Activated CD4-positive, alpha-beta T cell treated with anti-CD3 and anti-CD28 coated beads, Interleukin-2, Interleukin-4, amounts not matched to agents 100 ng/mL and 50 ng/mL, durations not matched to agents 16 hours and 8 hours (primary cell): ENCODE data around the gene PEX19.

ENCODE experiments used
- DNase-seq: peaks from one replicate; pipeline ENCODE4 v3.0.0-alpha.2; 2020; ENCODE audit warnings: low spot score

The PEX19 gene

DNA sequence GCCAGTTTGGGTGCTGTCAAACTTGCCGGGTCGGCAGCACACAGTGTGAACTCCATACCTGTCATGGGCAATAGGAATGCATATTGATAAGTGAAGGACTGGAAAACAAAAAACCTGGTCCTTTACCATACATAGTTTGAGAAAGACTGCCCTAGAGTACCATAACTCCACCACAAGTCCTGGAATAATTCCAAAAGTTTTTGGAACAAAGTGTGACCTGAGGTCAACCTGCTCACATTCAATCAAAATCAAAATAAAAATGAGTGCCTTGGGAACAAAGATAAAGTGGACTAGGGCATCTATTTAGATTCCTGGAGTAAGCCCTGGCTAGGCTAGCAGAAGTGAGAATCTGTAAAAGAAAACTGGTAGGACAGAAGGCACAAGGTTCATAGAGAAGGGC lies 7.6 kb downstream of the PEX19 start:
- DNase-seq, result no peak

DNA sequence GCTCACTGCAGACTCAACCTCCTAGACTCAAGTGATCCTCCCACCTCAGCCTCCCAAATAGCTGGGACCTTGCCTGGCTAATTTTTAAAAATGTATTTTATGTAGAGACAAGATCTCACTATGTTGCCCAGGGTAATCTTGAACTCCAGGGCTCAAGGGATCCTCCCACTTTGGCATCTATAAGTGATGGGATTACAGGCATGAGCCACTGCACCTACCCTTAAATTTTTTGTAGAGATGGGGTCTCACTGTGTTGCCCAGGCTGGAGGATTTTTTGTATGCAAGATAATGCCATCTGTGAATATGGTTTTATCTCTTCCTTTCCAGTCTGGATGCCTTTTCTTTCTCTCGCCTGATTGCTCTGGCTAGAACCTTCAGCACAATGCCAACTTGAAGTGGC lies 13.9 kb downstream of the PEX19 start:
- DNase-seq, result no peak

DNA sequence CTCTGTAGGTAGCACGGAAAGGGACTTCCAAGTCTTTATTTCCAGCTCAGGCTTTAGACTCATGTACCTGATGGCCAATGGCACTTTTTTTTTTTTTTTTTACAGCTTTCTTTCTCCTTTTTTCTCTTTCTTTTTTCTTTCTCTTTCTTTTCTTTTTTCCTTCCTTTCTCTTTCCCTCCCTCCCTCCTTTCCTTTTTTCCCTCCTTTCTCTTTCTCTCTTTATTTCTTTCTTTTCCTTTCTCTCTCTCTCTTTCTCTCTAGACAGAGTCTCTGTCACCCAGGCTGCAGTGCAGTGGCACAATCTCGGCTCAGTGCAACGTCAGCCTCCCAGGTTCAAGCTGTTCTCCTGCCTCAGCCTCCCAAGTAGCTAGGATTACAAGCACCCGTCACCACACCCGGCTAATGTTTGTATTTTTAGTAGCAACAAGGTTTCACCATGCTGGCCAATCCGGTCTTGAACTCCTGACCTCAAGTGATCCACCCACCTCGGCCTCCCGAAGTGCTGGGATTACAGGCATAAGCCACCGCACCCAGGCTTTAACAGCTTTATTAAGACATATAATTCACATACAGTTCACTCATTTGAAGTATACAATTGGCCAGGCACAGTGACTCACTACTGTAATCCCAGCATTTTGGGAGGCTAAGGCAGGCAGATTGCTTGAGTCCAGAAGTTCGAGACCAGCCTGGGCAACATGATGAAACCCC lies 17.5 kb downstream of the PEX19 start:
- no peak for DNase-seq

DNA sequence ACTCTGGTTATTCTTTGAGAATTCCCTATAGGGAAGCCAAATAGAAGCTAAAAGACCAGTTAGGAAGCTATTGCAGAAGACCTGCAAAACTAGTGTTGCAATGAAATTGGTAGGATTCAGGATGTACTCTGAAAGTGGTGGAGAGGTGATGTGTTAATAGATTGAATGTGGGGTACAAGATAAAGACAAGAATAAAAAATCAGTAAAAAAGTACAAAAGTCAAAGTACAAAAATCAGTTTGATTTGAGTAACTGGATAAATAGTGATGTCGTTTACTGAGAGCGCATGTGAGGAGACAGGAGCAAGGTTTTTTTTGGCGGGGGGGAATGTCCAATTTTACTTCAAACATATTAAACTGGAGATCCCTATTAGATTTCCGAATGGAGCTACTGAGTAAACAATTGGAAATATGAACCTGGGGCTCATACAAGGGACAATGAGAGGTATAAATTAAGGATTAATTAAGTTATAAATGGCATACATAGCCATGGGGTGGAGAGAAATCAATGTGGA lies 20.1 kb downstream of the PEX19 start:
- no peak for DNase-seq

DNA sequence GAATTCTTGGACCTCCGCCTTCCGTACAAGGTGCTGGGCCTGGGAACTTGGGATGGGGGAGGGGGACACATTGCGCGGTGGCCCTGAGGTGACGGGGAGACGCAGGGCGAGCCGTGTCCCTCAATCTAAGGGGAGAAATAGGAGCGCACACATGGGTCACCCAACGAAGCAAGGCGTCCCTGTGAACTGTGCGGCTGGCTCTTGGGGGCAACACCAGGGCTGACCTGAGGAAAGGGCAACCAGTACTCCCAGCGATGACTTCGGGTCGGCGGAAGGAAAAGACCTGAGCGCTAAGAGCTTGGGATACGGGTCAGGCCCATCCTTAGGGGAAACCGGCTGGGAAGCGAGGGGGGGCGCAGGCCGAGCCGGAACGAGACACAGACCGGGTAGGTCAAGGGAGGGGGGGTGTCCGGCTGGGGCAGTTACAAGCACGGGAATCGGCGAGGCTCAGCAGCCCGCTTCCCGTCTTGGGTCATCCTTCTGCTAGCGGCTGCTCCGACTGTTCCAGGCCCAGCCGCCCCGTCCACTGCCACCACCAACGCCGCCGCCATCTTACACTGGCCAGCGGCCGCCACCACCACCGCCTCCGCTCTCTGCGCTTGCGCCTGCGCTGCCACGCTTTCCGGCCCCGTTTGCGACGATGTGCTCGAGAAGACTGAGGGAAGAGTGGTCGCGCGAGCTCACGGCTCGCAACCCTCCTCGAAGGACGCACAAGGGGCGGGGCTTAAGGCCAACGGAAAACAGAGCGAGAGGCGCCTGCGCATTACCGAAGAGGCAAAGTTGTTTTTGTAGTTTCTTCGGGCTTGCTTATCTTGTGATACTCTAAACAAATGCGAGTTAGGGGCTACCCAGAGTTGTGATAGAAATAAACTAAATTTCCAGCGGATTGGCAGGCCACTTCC lies 22.8 kb downstream of the PEX19 start, which contains the start of gene DCAF8:
DCAF8 (minus strand) TSS at position 657 of the 902 bp plus-strand sequence. CDS start 18,541 bp downstream, outside the sequence.
- DNase-seq, result peak; percentile 99

DNA sequence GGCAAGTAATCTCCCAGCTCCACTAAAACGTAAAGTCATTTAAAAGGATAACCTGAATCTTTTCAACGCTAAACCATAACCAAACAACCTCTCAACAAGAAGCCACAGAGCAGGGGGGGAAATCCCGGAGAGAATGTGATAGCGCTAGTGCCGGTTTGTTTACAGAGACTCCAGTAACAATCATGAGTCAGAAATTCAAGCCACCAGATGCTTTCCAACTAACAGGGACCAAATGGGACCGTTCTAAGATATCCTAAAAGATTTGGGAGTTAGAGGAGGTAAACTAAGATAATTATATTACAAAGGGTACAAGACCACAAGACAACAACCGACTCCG lies 23.4 kb downstream of the PEX19 start:
- peak; percentile 80 for DNase-seq

DNA sequence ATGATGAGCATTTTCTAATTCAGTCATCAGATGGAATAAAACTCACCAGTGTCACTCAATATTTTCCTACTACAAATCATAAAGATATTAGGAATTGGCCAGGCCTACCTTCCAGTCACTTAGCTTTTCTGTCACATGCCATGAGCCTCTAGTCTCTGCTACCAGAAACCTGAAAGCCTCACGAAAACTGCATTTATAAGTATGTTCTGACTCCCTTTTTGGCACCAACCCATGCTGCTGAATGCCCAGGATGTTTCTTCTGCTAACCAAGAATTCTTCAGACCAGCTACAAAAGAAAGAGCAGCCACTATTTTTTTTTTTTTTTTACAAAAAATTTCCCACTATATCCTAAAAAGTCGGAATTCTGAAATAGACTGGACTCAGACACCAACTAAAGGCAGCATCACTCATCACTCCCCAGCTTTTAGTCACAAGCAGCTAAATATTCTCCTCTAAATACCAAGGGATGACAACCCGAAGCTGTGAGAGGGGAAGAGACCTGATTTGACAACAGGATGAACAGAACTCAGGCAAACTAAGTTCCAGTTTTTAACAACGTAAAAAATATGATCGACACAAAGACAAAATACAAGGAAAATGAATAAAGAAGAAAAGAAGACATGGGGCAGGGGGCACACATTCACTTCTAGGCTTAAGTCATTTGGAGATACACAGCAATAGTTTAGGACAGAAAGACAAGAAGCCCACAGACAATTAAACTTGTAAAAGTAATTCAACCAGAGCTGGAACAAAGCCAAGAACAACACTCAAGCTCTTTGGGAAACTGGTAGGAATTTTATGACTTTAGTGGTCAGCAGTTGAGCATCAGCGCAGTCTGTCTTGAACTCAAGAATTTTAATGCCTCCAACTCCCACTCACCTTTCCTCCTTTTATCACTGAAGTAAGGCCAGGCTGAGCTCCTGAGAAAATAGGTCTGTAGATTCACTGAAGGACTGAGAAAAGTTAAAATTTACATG lies 24.2 kb downstream of the PEX19 start:
- DNase-seq, result no peak

DNA sequence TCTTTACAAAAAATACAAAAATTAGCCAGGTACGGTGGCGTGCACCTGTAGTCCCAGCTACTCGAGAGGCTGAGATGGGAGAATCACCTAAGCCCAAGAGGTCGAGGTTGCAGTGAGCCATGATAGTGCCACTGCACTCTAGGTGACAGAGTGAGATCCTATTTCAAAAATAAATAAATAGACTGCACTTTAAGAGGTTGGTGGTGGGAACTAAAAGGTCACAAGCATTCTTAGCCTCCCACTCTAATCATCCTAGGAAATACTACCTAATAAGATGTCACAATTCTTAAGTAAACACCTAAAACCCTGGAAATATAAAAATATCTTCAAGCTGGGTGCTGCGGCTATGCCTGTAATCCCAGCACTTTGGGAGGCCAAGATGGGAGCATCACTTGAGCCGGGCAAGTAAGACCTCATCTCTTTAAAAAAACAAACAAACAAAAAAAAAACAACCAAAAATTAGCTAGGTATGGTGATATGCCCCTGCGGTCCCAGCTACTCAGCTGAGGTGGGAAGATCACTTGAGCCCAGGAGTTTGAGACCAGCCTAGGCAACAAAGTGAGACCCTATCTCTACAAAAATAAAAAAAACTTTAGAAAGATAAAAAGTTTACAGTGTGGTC lies 26.6 kb downstream of the PEX19 start:
- no peak for DNase-seq

DNA sequence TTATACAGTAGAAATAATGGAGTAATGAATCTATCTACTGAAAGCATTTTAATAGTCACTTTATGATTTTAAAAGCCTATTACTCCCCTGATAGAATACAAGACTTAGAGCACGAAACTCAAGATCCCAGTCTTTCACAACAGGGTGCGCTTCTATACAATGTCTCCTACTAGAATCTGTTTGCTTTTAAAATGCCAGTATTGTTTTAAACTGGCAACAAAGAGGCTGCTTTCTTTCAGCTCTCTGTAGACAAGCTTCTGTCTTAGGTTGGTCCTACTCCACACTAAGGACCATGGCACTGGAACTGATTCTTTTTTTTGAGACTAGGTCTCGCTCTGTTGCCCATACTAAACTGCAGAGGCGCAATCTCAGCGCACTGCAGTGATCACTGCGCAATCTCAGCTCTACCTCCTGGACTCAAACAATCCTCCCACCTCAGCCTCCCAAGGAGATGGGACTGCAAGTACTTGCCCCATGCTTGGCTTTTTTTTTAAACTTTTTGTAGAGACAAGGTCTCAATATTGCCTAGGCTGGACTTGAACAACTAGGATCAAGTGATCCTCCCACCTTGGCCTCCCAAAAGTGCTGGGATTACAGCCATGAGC lies 27.4 kb downstream of the PEX19 start:
- DNase-seq, result no peak

DNA sequence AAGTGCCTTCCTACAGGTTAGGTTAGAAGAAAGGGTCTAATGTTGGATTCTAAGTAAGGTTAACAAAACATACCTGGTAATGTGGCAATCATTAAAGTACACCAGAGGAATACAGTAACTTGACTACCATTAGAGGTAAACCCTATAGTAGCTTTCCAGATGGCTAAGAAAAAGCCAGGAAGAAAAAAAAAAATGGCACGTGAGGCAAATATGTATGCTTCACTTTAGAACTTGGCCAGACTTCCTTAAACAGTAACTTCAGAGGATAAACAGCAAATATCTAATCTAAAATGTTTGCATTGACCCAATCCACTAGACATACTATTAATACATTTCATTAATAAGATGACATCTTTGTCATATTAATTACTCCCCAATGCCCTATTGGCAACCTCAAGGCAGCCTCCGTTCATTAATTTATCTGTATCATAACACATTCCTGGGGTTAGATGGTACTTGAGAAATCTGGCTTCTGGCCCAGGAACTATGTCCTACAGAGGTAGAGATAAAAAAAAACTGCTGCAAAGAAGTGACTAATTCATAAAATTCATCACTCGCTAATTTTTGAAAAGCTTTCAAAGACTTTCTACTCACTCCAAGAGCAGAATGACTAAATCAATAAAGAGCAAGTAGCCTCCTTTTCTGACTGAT lies 28.4 kb downstream of the PEX19 start:
- peak; percentile 27 for DNase-seq

DNA sequence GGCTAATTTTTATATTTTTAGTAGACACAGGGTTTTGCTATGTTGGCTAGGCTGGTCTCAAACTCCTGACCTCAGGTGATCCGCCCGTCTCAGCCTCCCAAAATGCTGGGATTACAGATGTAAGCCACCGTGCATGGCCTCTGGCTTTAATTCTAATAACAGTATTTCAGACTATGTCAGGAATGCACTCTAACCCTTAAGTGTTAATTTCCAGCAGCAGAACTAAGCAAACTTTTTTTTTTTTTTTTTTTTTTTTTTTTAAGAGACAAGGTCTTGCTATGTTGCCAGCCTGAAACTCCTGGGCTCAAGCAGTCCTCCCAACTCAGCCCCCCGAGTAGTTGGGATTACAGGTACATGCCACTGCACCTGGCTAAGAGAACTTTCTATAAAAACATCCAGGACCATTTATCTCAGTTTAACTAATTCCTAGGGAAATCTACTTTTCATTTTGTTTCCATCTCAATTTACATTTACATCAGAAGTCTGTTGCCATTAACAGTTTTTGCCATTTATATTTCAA lies 29.1 kb downstream of the PEX19 start:
- no peak for DNase-seq

DNA sequence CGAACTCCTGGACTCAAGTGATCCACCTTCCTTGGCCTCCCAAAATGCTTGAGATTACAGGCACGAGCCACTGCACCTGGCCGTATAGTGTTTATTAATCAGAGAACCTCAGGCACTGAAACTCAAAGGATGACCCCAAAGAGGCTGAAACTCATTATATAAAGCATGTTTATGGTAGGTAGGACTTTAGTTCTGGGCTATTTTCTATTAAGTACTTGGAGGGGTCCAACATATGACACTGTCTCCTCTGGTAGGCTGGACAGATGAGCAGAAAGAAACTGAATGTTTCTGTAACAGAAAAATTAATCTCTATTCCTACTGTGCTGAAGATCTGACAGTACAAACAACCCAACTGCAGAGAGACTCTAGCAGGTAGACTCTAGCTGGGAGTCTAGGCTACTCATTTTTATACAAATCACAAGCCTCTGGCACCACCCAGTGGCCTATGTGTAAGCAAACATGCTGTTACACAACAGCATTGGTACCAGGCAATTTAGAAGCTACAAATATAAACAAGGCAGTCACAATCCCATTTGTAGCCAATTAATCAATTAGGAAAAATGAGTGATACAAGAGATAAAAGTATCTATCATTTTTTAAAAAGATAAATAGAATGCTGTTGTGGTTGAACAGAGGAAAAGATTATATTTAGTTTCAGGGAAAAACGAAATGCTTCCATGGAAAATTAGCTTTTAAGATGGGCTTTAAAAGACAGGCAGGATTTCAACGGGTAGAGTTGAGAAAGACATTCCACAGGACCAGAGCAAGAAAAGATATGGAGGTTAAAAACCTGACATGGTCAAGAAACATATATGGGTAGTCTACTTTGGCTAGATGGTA lies 33.0 kb downstream of the PEX19 start:
- DNase-seq, result peak; percentile 55

DNA sequence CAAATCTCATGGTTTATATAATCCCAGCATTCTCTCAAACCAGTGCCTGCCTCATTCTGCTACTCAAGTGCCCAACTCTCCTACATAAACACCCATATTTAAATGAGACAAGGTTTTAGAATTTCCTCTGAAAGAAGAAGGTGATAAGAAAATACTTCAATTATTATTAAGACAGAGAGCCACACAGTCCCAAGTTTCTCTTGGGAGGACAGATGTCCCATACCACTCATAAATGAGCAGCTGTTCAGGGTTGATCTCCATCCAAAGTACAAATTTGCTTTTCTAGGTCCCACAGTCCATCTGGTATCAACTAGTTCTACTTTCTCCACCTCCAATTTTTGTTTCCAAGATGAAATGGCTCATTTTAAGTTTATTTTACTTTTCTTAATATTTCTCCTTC lies 33.9 kb downstream of the PEX19 start:
- DNase-seq, result no peak

DNA sequence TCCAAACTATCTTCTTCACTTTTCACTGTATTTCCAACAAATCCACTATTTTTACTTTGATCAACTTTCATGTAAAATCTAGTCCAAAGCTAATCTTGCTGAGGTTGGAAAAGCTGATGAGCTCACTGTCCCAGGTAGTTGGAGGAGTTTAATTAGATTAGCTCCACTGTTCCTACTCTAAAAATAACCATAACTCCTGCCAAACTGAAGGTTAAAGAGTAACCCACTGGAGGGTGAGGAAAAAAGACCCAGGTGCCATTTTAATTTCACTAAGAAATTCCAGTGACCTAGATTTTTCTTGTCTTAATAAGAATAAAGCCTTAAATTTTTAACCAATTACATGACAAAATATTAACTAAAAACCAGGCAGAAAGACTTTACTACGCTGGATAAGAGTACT lies 37.9 kb downstream of the PEX19 start:
- no peak for DNase-seq

DNA sequence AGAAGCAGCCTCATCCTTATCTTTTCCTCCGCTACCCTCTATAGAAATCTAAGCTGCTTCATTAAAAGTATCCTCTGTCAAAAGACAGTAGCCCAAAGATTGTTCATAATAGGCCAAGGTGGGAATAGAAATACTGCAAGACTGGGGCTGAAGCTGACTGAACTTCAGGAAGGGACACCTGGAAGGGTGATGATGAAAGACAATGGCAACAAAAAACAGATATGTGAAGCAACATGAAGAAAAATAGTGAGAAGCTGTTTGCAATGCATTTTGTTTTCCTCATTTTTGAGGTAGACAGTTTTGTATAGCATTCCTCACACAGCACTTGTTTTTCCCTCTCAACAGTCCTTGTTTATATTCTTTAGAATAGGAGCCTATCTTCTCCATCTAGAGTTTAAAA lies 39.5 kb downstream of the PEX19 start:
- DNase-seq, result no peak

DNA sequence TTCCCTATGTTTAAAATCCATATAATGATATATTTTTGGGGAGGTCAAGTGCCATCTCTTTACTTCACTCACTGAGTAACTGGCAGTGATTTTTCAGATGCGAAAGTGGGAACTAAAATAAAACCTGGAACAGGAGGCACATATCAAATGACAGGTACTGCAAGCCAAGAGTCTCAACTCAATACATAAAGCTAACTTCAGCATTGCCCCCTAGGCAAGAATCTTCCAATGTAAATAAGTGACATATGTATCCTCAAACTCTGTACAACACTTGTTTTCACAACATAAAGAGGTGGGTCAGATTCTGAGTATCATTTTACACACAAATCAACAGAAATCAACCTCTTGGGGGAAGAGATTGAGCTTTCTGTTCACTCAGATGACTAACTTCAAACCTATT lies 40.7 kb downstream of the PEX19 start:
- DNase-seq, result no peak

DNA sequence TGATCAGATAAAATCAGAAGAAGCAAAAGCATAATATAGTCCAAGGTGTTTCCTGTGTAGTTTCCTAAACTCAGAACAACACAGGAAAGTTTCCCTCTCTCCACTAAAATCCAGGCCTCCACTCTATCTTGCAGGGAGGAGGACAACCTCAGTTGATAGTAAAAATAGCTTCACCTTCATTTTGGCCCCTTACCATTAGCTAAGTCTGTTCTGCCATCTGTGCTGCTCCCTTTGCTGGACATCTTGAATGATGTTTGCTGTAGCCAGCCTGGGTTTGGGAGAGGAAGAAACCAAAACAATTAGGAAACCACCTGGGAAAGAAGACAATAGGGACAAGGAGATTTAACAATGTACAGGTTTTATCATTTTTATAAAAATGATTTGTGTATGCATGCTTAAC lies 41.2 kb downstream of the PEX19 start:
- no peak for DNase-seq

DNA sequence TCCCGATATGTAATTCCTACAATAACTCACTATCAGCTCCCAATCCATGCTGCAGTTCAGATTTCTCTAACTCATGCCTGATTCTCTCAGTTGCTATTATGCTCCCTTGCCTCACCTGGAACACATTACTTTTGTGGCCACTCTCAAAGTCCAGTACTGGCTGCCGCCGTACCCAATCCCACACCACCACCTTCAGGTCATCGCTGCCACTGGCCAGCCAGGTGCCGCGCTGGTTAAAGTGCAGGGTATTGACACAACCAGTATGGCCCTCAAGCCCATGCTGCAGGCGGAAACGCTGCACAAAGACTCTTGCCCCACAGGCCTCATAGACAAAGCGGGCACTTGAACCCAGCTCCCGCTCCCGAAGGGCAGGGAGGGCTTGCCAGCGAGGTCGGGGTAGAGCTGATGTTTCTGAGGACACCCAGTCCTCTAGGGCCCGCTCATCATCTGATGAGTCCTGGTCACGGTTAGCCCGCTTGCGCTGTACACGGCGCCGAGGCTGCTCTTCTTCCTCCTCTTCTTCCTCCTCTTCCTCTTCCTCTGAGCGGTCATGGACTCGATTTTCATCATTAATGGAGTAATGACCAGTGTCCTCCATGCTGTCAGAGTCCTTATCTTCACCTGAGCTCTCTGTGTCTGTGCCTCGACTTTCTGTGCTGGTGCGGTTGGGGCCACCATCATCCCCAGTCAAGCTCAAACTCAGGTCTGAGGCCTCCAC lies 45.2 kb downstream of the PEX19 start:
- DNase-seq, result no peak

DNA sequence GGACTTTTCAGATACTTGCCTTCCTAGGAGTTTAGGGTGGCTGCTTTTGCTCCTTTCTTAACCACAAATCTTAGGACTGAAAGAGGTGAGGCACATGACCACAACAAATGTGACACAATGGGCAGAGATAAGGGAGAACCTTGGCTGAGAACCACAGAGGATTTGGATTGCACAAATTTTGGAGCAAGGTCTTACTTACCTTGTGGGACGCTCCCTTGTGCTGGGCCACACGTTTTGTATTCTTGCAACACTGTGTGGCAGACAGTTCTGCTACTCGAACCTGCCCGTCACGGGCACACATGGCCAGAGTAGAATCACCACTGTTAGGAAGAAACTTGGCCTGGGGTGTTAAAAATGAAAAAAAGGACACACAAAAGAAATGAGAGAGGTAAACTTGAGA lies 46.5 kb downstream of the PEX19 start:
- DNase-seq, result no peak
